A549 (cell line): Measurements from ENCODE around the gene CPZ. TPM values are rescaled to one million over a fixed set of nuclear protein-coding genes. Genes with fewer than 3 reads are reported as not detected.

Experiments used
- ATAC-seq, 2 experiments: fragments of 200-7000 bp in 1 of 2; fragments of >200 bp in 1 of 2; cut with Nextera tagmentation in 1 of 2; cut with Tn5 transposase in 1 of 2; 3 replicates each; pipeline versions ENCODE4 v1.8.0 to v1.9.1; 2018 to 2020; ENCODE audit warnings: mild to moderate bottlenecking in 1 of 2, moderate library complexity in 1 of 2
- CTCF ChIA-PET: fragments of 300-600 bp; sonication (Branson Sonifier 250); formaldehyde crosslinking; extraction: SDS; loops from one replicate; lab custom pipeline; 2021; ENCODE audit warnings: antibody characterized with exemption, inconsistent platforms; lab: Yijun Ruan, JAX
- POLR2A ChIA-PET: fragments of 350-600 bp; formaldehyde crosslinking; extraction: SDS; loops from one replicate; lab custom pipeline; 2021; ENCODE audit warnings: antibody characterized with exemption, inconsistent platforms; lab: Yijun Ruan, JAX
- DNase-seq, 2 experiments: peaks; one replicate each; pipeline versions ENCODE4 v3.0.0 to v3.0.0-alpha.2; 2011 to 2016; ENCODE audit warnings: low read depth in 1 of 2, low spot score in 1 of 2
- FAIRE-seq: peaks from 2 replicates; lab custom pipeline; 2011; peaks lifted over from hg19 to GRCh38; lab: Jason Lieb, UNC
- H3K27ac ChIP-seq, 2 experiments: fragments of >200 bp; sonication (Bioruptor Twin); formaldehyde crosslinking; 3 replicates each; pipeline ENCODE4 v1.5.1; 2016 to 2017
- H3K4me1 ChIP-seq: fragments of >200 bp; sonication (Bioruptor Twin); formaldehyde crosslinking; 3 replicates; pipeline ENCODE4 v1.6.1; 2016
- H3K4me2 ChIP-seq: fragments of >200 bp; sonication (Bioruptor Twin); formaldehyde crosslinking; 3 replicates; pipeline ENCODE4 v1.6.1; 2016
- H3K4me3 ChIP-seq: fragments of >200 bp; sonication (Bioruptor Twin); formaldehyde crosslinking; 3 replicates; pipeline ENCODE4 v1.5.1; 2016
- H3K9me3 ChIP-seq: fragments of >200 bp; sonication (Bioruptor Twin); formaldehyde crosslinking; 3 replicates; pipeline ENCODE4 v1.6.1; 2016
- CEBPB ChIP-seq, 2 experiments: fragments of >200 bp in 1 of 2; sonication (Bioruptor Twin) in 1 of 2; formaldehyde crosslinking in 1 of 2; IDR thresholded peaks; 2 replicates each; pipeline ENCODE4 v1.6.1; 2012 to 2016
- CHD4 ChIP-seq: fragments of 200-600 bp; sonication (generic); IDR thresholded peaks from 2 replicates; pipeline ENCODE4 v1.6.1; 2016; ENCODE audit warnings: antibody characterized with exemption, mild to moderate bottlenecking, borderline replicate concordance
- CTCF ChIP-seq: fragments of >200 bp; sonication (Bioruptor Twin); formaldehyde crosslinking; IDR thresholded peaks from 3 replicates; pipeline ENCODE4 v1.5.1; 2016
- EHF ChIP-seq: fragments of 250-450 bp; sonication (Bioruptor Pico); IDR thresholded peaks from 2 replicates; pipeline ENCODE4 v1.5.0; 2020; ENCODE audit warnings: mild to moderate bottlenecking
- ELK1 ChIP-seq: fragments of 150-350 bp; IDR thresholded peaks from 2 replicates; pipeline ENCODE4 v1.6.1; 2014; ENCODE audit warnings: low read depth, mild to moderate bottlenecking, low read length
- FOSB ChIP-seq: fragments of 250-450 bp; sonication (Bioruptor Pico); IDR thresholded peaks from 2 replicates; pipeline ENCODE4 v1.5.0; 2020; ENCODE audit warnings: mild to moderate bottlenecking, moderate library complexity
- FOXS1 ChIP-seq: fragments of 250-450 bp; sonication (Bioruptor Pico); IDR thresholded peaks from 2 replicates; pipeline ENCODE4 v1.5.0; 2020; ENCODE audit warnings: mild to moderate bottlenecking, moderate library complexity
- GATA3 ChIP-seq: IDR thresholded peaks from 2 replicates; pipeline ENCODE4 v1.6.1; 2012; ENCODE audit warnings: borderline replicate concordance
- HDAC2 ChIP-seq: fragments of 200-600 bp; sonication (generic); IDR thresholded peaks from 2 replicates; pipeline ENCODE4 v1.6.1; 2016
- HEYL ChIP-seq: fragments of 250-450 bp; sonication (Bioruptor Pico); IDR thresholded peaks from 2 replicates; pipeline ENCODE4 v1.8.0; 2021; ENCODE audit warnings: mild to moderate bottlenecking, moderate library complexity
- HOXB5 ChIP-seq: fragments of 250-450 bp; sonication (Bioruptor Pico); IDR thresholded peaks from 2 replicates; pipeline ENCODE4 v1.5.0; 2020; ENCODE audit warnings: mild to moderate bottlenecking, moderate library complexity
- JUN ChIP-seq, 2 experiments: fragments of >200 bp; sonication (Bioruptor Twin); formaldehyde crosslinking; IDR thresholded peaks; 2 replicates in 1 of 2; 3 replicates in 1 of 2; pipeline ENCODE4 v1.6.1; 2016 to 2017
- JUNB ChIP-seq: fragments of >200 bp; sonication (Bioruptor Twin); formaldehyde crosslinking; IDR thresholded peaks from 2 replicates; pipeline ENCODE4 v1.6.1; 2016
- KDM1A ChIP-seq: fragments of 200-600 bp; sonication (generic); IDR thresholded peaks from 2 replicates; pipeline ENCODE4 v1.6.1; 2016; ENCODE audit warnings: low read depth, mild to moderate bottlenecking
- MAFK ChIP-seq: fragments of 450-650 bp; IDR thresholded peaks from 2 replicates; pipeline ENCODE4 v1.6.1; 2014; ENCODE audit not compliant: partially characterized antibody
- MAZ ChIP-seq: fragments of 150-350 bp; IDR thresholded peaks from 2 replicates; pipeline ENCODE4 v1.6.1; 2014; ENCODE audit warnings: antibody characterized with exemption, low read depth, low read length, borderline replicate concordance
- MYC ChIP-seq: IDR thresholded peaks from 2 replicates; pipeline ENCODE4 v1.6.1; 2012; ENCODE audit warnings: mild to moderate bottlenecking, inconsistent platforms, low read length, improper control_type of control experiment, borderline replicate concordance
- PBX3 ChIP-seq: IDR thresholded peaks from 2 replicates; pipeline ENCODE4 v1.6.1; 2012
- PHF8 ChIP-seq: fragments of 200-600 bp; sonication (generic); IDR thresholded peaks from 2 replicates; pipeline ENCODE4 v1.6.1; 2016; ENCODE audit warnings: low read depth, mild to moderate bottlenecking, antibody characterized with exemption, moderate library complexity, borderline replicate concordance
- POLR2AphosphoS2 ChIP-seq: conservative IDR thresholded peaks from 2 replicates; pipeline ENCODE4 v1.6.1; 2012; ENCODE audit warnings: low read length, improper control_type of control experiment, inconsistent platforms
- RARB ChIP-seq: fragments of 250-450 bp; sonication (Bioruptor Pico); IDR thresholded peaks from 2 replicates; pipeline ENCODE4 v1.8.0; 2021; ENCODE audit warnings: mild to moderate bottlenecking, moderate library complexity
- REST ChIP-seq: fragments of 200-600 bp; sonication (generic); IDR thresholded peaks from 2 replicates; pipeline ENCODE4 v1.6.1; 2016; ENCODE audit warnings: antibody characterized with exemption, mild to moderate bottlenecking, moderate library complexity
- RFX5 ChIP-seq: fragments of 450-650 bp; IDR thresholded peaks from 2 replicates; pipeline ENCODE4 v1.7.1; 2014; ENCODE audit warnings: antibody characterized with exemption, mild to moderate bottlenecking, moderate library complexity
- RNF2 ChIP-seq: fragments of 200-600 bp; sonication (generic); IDR thresholded peaks from 2 replicates; pipeline ENCODE4 v1.6.1; 2016; ENCODE audit warnings: low read depth, mild to moderate bottlenecking, antibody characterized with exemption, moderate library complexity, borderline replicate concordance
- TP53 ChIP-seq: fragments of 250-450 bp; sonication (Bioruptor Pico); IDR thresholded peaks from 2 replicates; pipeline ENCODE4 v1.5.0; 2021; ENCODE audit warnings: mild to moderate bottlenecking, moderate library complexity
- ZNF302 ChIP-seq: fragments of 250-450 bp; sonication (Bioruptor Pico); IDR thresholded peaks from 2 replicates; pipeline ENCODE4 v1.9.0; 2021; ENCODE audit warnings: inconsistent platforms, mild to moderate bottlenecking, moderate library complexity
- WGBS: methylation state at CpG from one replicate; pipeline ENCODE4 v1.1.6; 2017; ENCODE audit errors: missing lambda C conversion rate; 5-methylcytosine and 5-hydroxymethylcytosine counted together
- polyA plus RNA-seq, 4 experiments: library from polyadenylated mRNA; depleted of rRNA in 3 of 4; stranded (reverse); fragments of >200 nt; fragmentation: RNase III in 1 of 4; extraction: RNeasy Plus Mini Kit Qiagen cat#74134 plus additional on column Dnase treatment in 1 of 4; gene quantifications; 2 replicates in 3 of 4; 3 replicates in 1 of 4; pipeline ENCODE4 v1.2.3, GENCODE V29; 2011 to 2017

Gene CPZ
- polyA plus RNA-seq, 2 of the 4 experiments (the other 2 are of a cell fraction), result 0.09 to 0.21 TPM

GRCh38 chr4:8606476-8606875, 13.9 kb downstream of the CPZ start:
- FAIRE-seq, result no peak
- POLR2A ChIA-PET, result no interaction called here
- no peak for DNase-seq
- H3K27ac ChIP-seq, result no peak overlapping the region
- no peak for ATAC-seq
- no peak for TF ChIP-seq PHF8
- no peak for TF ChIP-seq RARB (CRISPR knock-in tag)
- TF ChIP-seq RNF2, result no peak
- TF ChIP-seq EHF (CRISPR knock-in tag), result no peak
- no peak for TF ChIP-seq POLR2AphosphoS2
- no peak for TF ChIP-seq JUNB
- TF ChIP-seq MAFK, result no peak
- no peak for TF ChIP-seq FOXS1 (CRISPR knock-in tag)
- TF ChIP-seq, all 56 proteins: peak for 0
- CTCF ChIA-PET, result interaction anchor here (1.1 to 4.0 kb wide), 8 partner anchors 11 to 321 kb away, joined by 3 to 52 read pairs (median 9); no protein-coding TSS in a partner anchor
- Histone ChIP-seq H3K9me3 (no peaks in the 10 kb centered on the region), H3K4me2 (no peak overlapping the region), H3K4me3 (no peak overlapping the region), H3K4me1 (no peaks in the 10 kb centered on the region)
- 29% methylated on average over 8 of the region's 26 CpGs for WGBS

- Histone ChIP-seq H3K4me2 (no peak overlapping the region), H3K9me3 (no peaks in the 10 kb centered on the region), H3K4me1 (no peaks in the 10 kb centered on the region), H3K4me3 (no peak overlapping the region), H3K27ac (no peak overlapping the region)
- no peak for FAIRE-seq
- ATAC-seq, result no peak
- WGBS, result 11% methylated on average over 6 of the region's 10 CpGs
- no peak for TF ChIP-seq JUN (IDR thresholded peaks at IDR 0.05)
- no peak for TF ChIP-seq KDM1A
- TF ChIP-seq HDAC2, result no peak
- no peak for TF ChIP-seq MYC
- no peak for TF ChIP-seq RARB (CRISPR knock-in tag)
- no peak for TF ChIP-seq HOXB5 (CRISPR knock-in tag)
- TF ChIP-seq CEBPB (IDR thresholded peaks at IDR 0.05), result no peak
- no peak for TF ChIP-seq REST
- TF ChIP-seq MAFK, result no peak
- TF ChIP-seq GATA3, result no peak
- no peak for TF ChIP-seq ZNF302 (CRISPR knock-in tag)
- no peak for TF ChIP-seq RFX5
- no peak for TF ChIP-seq MAZ
- TF ChIP-seq PBX3, result no peak
- no peak for TF ChIP-seq TP53 (CRISPR knock-in tag)
- TF ChIP-seq FOSB (CRISPR knock-in tag), result no peak
- TF ChIP-seq CHD4, result no peak
- no peak for TF ChIP-seq HEYL (CRISPR knock-in tag)
- no peak for TF ChIP-seq CTCF
- TF ChIP-seq ELK1, result no peak
- CTCF ChIA-PET, result interaction anchor here (0.6 to 4.0 kb wide), 32 partner anchors 8 to 321 kb away, joined by 3 to 52 read pairs (median 4); partner anchors contain the start of gene CPZ
- no peak for DNase-seq
- POLR2A ChIA-PET, result no interaction called here
These were observed 14.4 kb downstream of the CPZ start for GRCh38 chr4:8606966-8607365.
